ENCODE results near the gene CBFA2T3. TPM values are rescaled to one million over a fixed set of nuclear protein-coding genes. Genes with fewer than 3 reads are reported as not detected.

CBFA2T3 gene
- total RNA-seq, 4 donors from 2014 or later, result 0.78 to 5.0 (median 2.8) TPM

GRCh38 chr16:88839745-88840599, 137.0 kb downstream of the CBFA2T3 start:
- peaks cover 0 to 83% (median 10%) of the 10 kb centered on the region in 3 donors for H3K36me3 ChIP-seq
- 93% methylated on average over 15 to 24 of the region's 24 CpGs for WGBS, 2 donors
- no peak overlapping the region for H3K4me3 ChIP-seq
- H3K27ac ChIP-seq, result no peak overlapping the region
- DNase-seq (ENCODE audit: low spot score in 2 of 2), result no peak
- no peaks in the 10 kb centered on the region for H3K4me1 ChIP-seq
- no peaks in the 10 kb centered on the region for H3K27me3 ChIP-seq
- no peak for TF ChIP-seq CTCF (IDR thresholded peaks at IDR 0.05)
- TF ChIP-seq EP300 (IDR thresholded peaks at IDR 0.05), result no peak
- no peak for TF ChIP-seq POLR2A (IDR thresholded peaks at IDR 0.05)
- no peaks in the 10 kb centered on the region for H3K9me3 ChIP-seq

GRCh38 chr16:88839026-88839529, 137.9 kb downstream of the CBFA2T3 start:
- TF ChIP-seq POLR2A (IDR thresholded peaks at IDR 0.05) (no peak), EP300 (IDR thresholded peaks at IDR 0.05) (no peak), CTCF (IDR thresholded peaks at IDR 0.05) (no peak)
- H3K9me3 ChIP-seq, result no peaks in the 10 kb centered on the region
- 82 to 91% methylated on average over 37 to 39 of the region's 39 CpGs for WGBS, 2 donors
- H3K4me3 ChIP-seq, result no peak overlapping the region
- no peaks in the 10 kb centered on the region for H3K27me3 ChIP-seq
- DNase-seq (ENCODE audit: low spot score in 2 of 2), result no peak
- H3K4me1 ChIP-seq, result no peaks in the 10 kb centered on the region
- H3K27ac ChIP-seq, result no peak overlapping the region
- peaks cover 0 to 91% (median 10%) of the 10 kb centered on the region in 3 donors for H3K36me3 ChIP-seq

GRCh38 chr16:88838566-88838965, 138.4 kb downstream of the CBFA2T3 start:
- peaks cover 0 to 92% (median 10%) of the 10 kb centered on the region in 3 donors for H3K36me3 ChIP-seq
- no peak overlapping the region for H3K27ac ChIP-seq
- no peaks in the 10 kb centered on the region for H3K27me3 ChIP-seq
- no peaks in the 10 kb centered on the region for H3K9me3 ChIP-seq
- TF ChIP-seq EP300 (IDR thresholded peaks at IDR 0.05), result no peak
- no peak for TF ChIP-seq CTCF (IDR thresholded peaks at IDR 0.05)
- TF ChIP-seq POLR2A (IDR thresholded peaks at IDR 0.05), result no peak
- H3K4me3 ChIP-seq, result no peak overlapping the region
- DNase-seq (ENCODE audit: low spot score in 2 of 2), result no peak
- WGBS, 2 donors, result 90% methylated on average over 19 of the region's 19 CpGs
- no peaks in the 10 kb centered on the region for H3K4me1 ChIP-seq

GRCh38 chr16:88837806-88838205, 139.2 kb downstream of the CBFA2T3 start:
- H3K36me3 ChIP-seq, result peaks cover 0 to 84% (median 10%) of the 10 kb centered on the region in 3 donors
- H3K27me3 ChIP-seq, result no peaks in the 10 kb centered on the region
- no peaks in the 10 kb centered on the region for H3K9me3 ChIP-seq
- no peak overlapping the region for H3K27ac ChIP-seq
- WGBS, 2 donors, result 83 to 94% methylated on average over 3 to 19 of the region's 20 CpGs
- DNase-seq (ENCODE audit: low spot score in 2 of 2), result no peak
- no peak for TF ChIP-seq POLR2A (IDR thresholded peaks at IDR 0.05)
- no peak for TF ChIP-seq CTCF (IDR thresholded peaks at IDR 0.05)
- TF ChIP-seq EP300 (IDR thresholded peaks at IDR 0.05), result no peak
- H3K4me1 ChIP-seq, result no peaks in the 10 kb centered on the region
- no peak overlapping the region for H3K4me3 ChIP-seq

- DNase-seq (ENCODE audit: low spot score in 2 of 2), result no peak
- no peak for TF ChIP-seq POLR2A (IDR thresholded peaks at IDR 0.05)
- no peak for TF ChIP-seq EP300 (IDR thresholded peaks at IDR 0.05)
- TF ChIP-seq CTCF (IDR thresholded peaks at IDR 0.05), result no peak
- Histone ChIP-seq H3K9me3 (no peaks in the 10 kb centered on the region), H3K4me1 (no peaks in the 10 kb centered on the region), H3K36me3 (peaks cover 0 to 81% (median 10%) of the 10 kb centered on the region in 3 donors), H3K27ac (no peak overlapping the region), H3K27me3 (no peaks in the 10 kb centered on the region), H3K4me3 (no peak overlapping the region)
- WGBS, 2 donors, result 93 to 94% methylated on average over 11 to 17 of the region's 17 CpGs
Measured at GRCh38 chr16:88836791-88837190, 140.2 kb downstream of the CBFA2T3 start.

Measured in tibial nerve (tissue), 4 donors.